ENCODE measurements around the gene UFSP2. TPM values are rescaled to one million over a fixed set of nuclear protein-coding genes. Genes with fewer than 3 reads are reported as not detected.

The UFSP2 gene
- total and polyA plus RNA-seq, 7 donors = 15.0 to 56.0 (median 31.3) TPM

DNA sequence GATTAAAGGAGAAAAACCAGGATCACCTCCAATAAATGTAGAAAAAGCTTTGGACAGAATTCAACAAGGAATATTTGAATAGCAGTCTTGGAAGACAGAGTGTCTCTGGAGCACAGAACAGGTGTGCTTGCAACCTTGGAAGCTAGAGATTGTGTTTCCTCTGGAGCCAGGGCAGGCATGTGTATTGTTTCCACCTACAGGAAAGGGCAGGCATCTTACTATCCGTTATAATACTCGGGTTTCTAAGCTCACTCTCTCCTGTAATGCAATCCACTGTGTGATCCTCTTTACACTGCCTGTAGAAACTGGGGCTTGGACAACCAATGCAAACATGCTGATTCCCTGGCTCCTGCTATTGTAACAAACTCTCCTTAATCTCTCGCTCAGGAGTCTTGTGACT, 31.4 kb upstream of the UFSP2 start:
- TF ChIP-seq, protein P1, sequence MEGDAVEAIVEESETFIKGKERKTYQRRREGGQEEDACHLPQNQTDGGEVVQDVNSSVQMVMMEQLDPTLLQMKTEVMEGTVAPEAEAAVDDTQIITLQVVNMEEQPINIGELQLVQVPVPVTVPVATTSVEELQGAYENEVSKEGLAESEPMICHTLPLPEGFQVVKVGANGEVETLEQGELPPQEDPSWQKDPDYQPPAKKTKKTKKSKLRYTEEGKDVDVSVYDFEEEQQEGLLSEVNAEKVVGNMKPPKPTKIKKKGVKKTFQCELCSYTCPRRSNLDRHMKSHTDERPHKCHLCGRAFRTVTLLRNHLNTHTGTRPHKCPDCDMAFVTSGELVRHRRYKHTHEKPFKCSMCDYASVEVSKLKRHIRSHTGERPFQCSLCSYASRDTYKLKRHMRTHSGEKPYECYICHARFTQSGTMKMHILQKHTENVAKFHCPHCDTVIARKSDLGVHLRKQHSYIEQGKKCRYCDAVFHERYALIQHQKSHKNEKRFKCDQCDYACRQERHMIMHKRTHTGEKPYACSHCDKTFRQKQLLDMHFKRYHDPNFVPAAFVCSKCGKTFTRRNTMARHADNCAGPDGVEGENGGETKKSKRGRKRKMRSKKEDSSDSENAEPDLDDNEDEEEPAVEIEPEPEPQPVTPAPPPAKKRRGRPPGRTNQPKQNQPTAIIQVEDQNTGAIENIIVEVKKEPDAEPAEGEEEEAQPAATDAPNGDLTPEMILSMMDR (IDR thresholded peaks at IDR 0.05) = no peak
- TF ChIP-seq POLR2AphosphoS5 (IDR thresholded peaks at IDR 0.05) = no peak
- TF ChIP-seq POLR2A (IDR thresholded peaks at IDR 0.05) = no peak
- no peak for TF ChIP-seq EP300 (IDR thresholded peaks at IDR 0.05)
- intact Hi-C loops (cut with DNase I) = no loop called here
- 56 to 59% methylated on average over 3 of the region's 3 CpGs for WGBS, 2 donors

DNA sequence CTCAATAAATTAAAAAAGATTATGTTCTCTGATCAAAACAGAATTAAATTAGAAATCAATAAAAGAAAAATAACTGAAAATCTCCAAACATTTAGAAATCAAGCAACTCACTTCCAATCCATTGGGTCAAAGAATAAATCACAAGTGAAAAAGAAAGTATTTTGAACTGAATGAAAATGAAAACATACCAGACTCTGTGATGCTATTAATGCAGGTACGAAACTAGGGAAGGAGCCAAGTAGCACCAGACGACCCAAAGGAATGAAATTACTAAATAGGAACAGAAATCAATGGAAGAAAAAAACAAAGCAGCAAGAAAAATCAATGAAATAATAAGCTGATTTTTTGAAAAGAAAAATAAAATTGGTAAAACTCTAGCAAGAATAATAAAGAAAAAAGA, 30.4 kb upstream of the UFSP2 start:
- DNase-seq = no peak
- H3K9me3 ChIP-seq = no peaks in the 10 kb centered on the region
- no peaks in the 10 kb centered on the region for H3K36me3 ChIP-seq
- H3K4me1 ChIP-seq = no peaks in the 10 kb centered on the region
- no peaks in the 10 kb centered on the region for H3K27me3 ChIP-seq
- no peak overlapping the region for H3K27ac ChIP-seq
- TF ChIP-seq EP300 (IDR thresholded peaks at IDR 0.05) (no peak), POLR2A (IDR thresholded peaks at IDR 0.05) (no peak), POLR2AphosphoS5 (IDR thresholded peaks at IDR 0.05) (no peak)
- TF ChIP-seq, protein P1 (IDR thresholded peaks at IDR 0.05) = no peak
- H3K4me3 ChIP-seq = no peak overlapping the region
- intact Hi-C loops (cut with DNase I) = no loop called here
- WGBS, 2 donors = 45 to 67% methylated on average over 2 of the region's 2 CpGs

More for the DNA sequence above, 31.4 kb upstream of the UFSP2 start:
- no peak for DNase-seq
- Histone ChIP-seq H3K27me3 (no peaks in the 10 kb centered on the region), H3K4me1 (no peaks in the 10 kb centered on the region), H3K9me3 (no peaks in the 10 kb centered on the region), H3K27ac (no peak overlapping the region), H3K4me3 (no peak overlapping the region), H3K36me3 (no peaks in the 10 kb centered on the region)

DNA sequence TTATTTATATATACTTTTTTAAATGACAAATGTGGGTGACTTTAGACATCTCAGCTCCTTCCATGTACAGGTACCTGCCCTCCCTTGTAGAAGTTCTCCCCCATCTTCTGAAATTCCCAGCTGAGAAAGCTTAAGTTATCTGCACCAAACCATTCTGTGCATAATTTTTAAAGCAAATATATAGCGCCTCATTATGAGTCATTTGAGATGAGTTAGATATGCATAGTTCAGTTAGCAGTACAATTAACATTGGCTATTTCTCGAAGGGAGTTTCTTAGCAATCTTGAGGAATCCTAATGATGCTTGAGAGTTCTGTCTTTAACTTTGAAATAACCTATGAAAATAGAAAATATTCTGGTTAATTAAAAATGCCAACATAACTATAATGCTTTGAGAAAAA, 19.4 kb upstream of the UFSP2 start:
- intact Hi-C loops (cut with DNase I) = no loop called here
- 89 to 91% methylated on average over 2 of the region's 2 CpGs for WGBS, 2 donors
- DNase-seq = no peak

DNA sequence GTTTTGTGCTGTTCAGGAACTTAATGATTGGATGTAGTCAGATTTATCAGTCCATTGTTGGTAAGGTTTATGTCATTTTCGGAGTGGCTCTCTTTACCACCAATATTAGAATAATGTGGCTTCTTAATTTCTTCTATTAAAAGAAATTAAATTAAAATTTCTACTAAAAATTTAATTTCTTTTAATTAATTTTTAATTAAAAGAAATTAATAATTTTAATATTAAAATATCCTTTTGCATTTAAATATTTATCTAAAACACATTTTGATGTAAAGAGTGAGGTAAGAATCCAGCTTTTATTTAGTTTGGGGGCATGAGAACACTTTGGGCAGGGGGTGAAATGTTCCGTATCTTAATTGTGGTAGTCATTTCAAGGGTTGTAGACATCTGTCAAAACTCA, 15.7 kb upstream of the UFSP2 start:
- 89 to 93% methylated on average over 2 of the region's 2 CpGs for WGBS, 2 donors
- Histone ChIP-seq H3K4me1 (no peaks in the 10 kb centered on the region), H3K27me3 (no peaks in the 10 kb centered on the region), H3K9me3 (no peaks in the 10 kb centered on the region), H3K27ac (no peak overlapping the region), H3K36me3 (no peaks in the 10 kb centered on the region), H3K4me3 (no peak overlapping the region)
- TF ChIP-seq POLR2A (IDR thresholded peaks at IDR 0.05) (no peak), POLR2AphosphoS5 (IDR thresholded peaks at IDR 0.05) (no peak), EP300 (IDR thresholded peaks at IDR 0.05) (no peak)
- TF ChIP-seq, protein P1 (IDR thresholded peaks at IDR 0.05) = no peak
- intact Hi-C loops (cut with DNase I) = no loop called here
- no peak for DNase-seq

More for the DNA sequence above, 19.4 kb upstream of the UFSP2 start:
- Histone ChIP-seq H3K4me1 (no peaks in the 10 kb centered on the region), H3K9me3 (no peaks in the 10 kb centered on the region), H3K36me3 (no peaks in the 10 kb centered on the region), H3K4me3 (no peak overlapping the region), H3K27ac (no peak overlapping the region), H3K27me3 (no peaks in the 10 kb centered on the region)
- TF ChIP-seq, protein P1 (IDR thresholded peaks at IDR 0.05) = no peak
- TF ChIP-seq EP300 (IDR thresholded peaks at IDR 0.05) (no peak), POLR2AphosphoS5 (IDR thresholded peaks at IDR 0.05) (no peak), POLR2A (IDR thresholded peaks at IDR 0.05) (no peak)

DNA sequence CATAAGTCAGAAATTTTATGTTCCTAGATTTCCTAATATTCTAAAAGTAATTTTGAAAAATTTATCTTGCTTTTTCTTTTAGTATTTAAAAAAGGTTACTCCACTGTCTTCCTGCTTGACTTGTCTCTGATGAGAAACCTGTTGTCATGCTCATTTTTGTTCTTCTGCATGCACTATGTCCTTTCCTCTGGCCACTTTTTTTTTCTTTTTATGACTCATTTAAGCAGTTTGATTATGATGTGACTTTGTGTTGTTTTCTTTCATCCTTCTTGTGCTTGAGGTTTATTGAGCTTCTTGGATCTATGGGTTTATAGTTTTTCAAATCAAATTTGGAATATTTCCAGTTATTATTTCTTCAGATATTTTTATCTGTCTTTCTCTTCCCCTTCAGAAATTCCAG, 12.0 kb upstream of the UFSP2 start:
- TF ChIP-seq, protein P1 (IDR thresholded peaks at IDR 0.05) = no peak
- TF ChIP-seq POLR2A (IDR thresholded peaks at IDR 0.05) = no peak
- no peaks in the 10 kb centered on the region for H3K27me3 ChIP-seq

More for the DNA sequence above, 12.0 kb upstream of the UFSP2 start:
- Histone ChIP-seq H3K4me1 (no peaks in the 10 kb centered on the region), H3K9me3 (no peaks in the 10 kb centered on the region), H3K27ac (no peak overlapping the region), H3K4me3 (no peak overlapping the region), H3K36me3 (no peaks in the 10 kb centered on the region)
- DNase-seq = no peak
- intact Hi-C loops (cut with DNase I) = no loop called here

All from sigmoid colon (tissue), 7 donors.